ENCODE data around the gene PSG1.
"Not testable (repeated sequence)": the region's sequence is repeated elsewhere in the genome, so short reads cannot be mapped to it uniquely, and the experiment has no call there.

PSG1 gene

DNA sequence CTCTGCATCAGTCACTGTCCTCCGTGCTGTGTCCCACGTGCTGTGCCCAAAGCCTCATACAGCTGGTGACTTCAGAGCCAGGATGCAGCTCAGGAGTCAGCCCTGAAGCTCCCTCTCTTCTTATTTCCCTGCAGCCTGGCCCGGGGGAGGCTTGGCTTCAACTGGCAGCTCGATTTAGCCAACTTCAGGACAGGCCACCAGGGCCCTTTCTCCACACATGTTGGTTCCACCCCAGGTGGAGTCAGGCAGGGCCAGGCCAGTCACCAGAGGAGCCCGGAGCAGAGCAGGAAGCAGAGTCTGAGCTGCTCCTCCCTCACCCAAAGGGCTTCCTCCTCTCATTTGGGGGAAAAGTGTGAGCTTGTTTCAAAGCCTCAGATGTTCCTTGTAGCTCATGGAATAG, 26.6 kb upstream of the PSG1 start:
- not testable (repeated sequence) for H3K4me1 ChIP-seq (ENCODE audit: control insufficient read depth, insufficient read depth, low read length); H3K36me3 ChIP-seq (ENCODE audit: control insufficient read depth, insufficient read depth, low read length); H3K9ac ChIP-seq (ENCODE audit: low read length); H3K27me3 ChIP-seq (ENCODE audit: control insufficient read depth, insufficient read depth, low read length); H3K27ac ChIP-seq (ENCODE audit: low read depth, low read length); H3K4me3 ChIP-seq (ENCODE audit: low read length)

DNA sequence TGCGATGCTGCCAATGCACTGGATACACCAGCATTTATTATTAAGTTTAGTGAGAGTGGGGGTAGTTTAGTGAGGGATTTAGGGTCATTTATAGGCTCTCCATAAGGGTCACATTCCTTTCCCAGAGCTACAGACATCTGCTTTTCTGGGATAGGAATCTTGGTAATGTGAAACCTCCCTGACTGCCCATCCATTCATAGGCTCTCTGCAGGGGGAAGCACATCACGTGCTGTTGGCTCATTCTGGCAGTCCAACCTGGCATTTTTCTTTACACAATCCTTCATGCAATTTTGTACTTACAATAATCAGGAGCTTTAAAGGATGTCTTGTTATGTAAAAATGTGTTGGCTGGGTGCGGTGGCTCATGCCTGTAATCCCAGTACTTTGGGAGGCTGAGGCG, 21.0 kb upstream of the PSG1 start:
- H3K27me3 ChIP-seq (ENCODE audit: control insufficient read depth, insufficient read depth, low read length); H3K27ac ChIP-seq (ENCODE audit: low read depth, low read length); H3K4me3 ChIP-seq (ENCODE audit: low read length): not testable (repeated sequence)

DNA sequence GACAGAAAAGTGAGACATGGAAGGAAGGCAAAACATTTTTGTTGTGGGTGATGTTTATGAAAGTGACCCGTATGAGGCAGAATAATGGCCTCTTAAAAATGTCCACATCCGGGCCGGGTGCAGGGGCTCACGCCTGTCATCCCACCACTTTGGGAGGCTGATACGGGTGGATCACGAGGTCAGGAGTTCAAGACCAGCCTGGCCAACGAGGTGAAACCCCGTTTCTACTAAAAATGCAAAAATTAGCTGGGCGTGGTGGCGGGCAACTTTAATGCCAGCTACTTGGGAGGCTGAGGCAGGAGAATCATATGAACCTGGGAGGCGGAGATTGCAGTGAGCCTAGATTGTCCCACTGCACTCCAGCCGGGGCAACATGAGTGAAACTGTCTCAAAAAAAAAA, 20.2 kb upstream of the PSG1 start:
- not testable (repeated sequence) for H3K9ac ChIP-seq (ENCODE audit: low read length); H3K36me3 ChIP-seq (ENCODE audit: control insufficient read depth, insufficient read depth, low read length); H3K27me3 ChIP-seq (ENCODE audit: control insufficient read depth, insufficient read depth, low read length); H3K4me1 ChIP-seq (ENCODE audit: control insufficient read depth, insufficient read depth, low read length); H3K27ac ChIP-seq (ENCODE audit: low read depth, low read length); H3K4me3 ChIP-seq (ENCODE audit: low read length)

More for the DNA sequence above, 21.0 kb upstream of the PSG1 start:
- not testable (repeated sequence) for H3K4me1 ChIP-seq (ENCODE audit: control insufficient read depth, insufficient read depth, low read length); H3K9ac ChIP-seq (ENCODE audit: low read length); H3K36me3 ChIP-seq (ENCODE audit: control insufficient read depth, insufficient read depth, low read length)

DNA sequence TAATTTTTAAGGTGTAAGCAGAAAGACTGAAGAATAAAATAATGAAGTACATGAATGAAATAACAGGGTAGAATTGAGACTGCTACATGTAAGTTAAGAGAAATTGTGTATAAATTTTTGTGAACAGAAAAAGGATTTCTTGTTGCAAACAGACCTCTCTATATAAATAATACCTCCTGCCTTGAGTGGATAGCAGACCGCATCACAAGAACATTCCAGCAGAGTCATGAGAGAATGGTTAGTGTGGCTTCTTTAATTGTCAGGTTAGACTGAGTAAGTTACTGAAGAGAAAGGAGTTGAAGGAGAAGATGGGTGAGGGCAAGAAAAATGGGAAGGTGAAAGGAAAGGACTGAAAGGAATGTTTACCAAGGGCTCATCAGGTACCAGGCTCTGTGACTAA, 19.6 kb upstream of the PSG1 start:
- not testable (repeated sequence) for H3K36me3 ChIP-seq (ENCODE audit: control insufficient read depth, insufficient read depth, low read length); H3K4me3 ChIP-seq (ENCODE audit: low read length); H3K9ac ChIP-seq (ENCODE audit: low read length); H3K27me3 ChIP-seq (ENCODE audit: control insufficient read depth, insufficient read depth, low read length); H3K4me1 ChIP-seq (ENCODE audit: control insufficient read depth, insufficient read depth, low read length); H3K27ac ChIP-seq (ENCODE audit: low read depth, low read length)

DNA sequence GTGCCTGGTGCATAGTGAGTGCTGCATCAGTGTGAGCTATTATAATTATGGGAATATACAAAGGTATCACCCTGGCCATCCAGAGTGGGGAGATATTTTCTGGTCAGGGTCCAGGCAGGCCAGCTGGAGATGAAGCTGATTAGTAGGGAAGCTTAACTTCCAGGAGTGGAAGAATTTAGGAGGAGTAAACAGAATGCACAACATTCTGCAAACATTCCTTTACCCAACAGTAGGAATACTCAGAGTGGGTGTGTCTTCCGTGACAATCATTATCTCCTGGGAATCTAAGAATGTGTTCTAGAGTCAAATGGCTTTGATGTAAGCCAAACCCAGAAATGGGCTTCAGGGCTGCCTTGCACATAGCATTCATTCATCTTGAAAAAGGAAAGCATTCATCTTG, 19.1 kb upstream of the PSG1 start:
- not testable (repeated sequence) for H3K27me3 ChIP-seq (ENCODE audit: control insufficient read depth, insufficient read depth, low read length); H3K36me3 ChIP-seq (ENCODE audit: control insufficient read depth, insufficient read depth, low read length); H3K4me3 ChIP-seq (ENCODE audit: low read length); H3K9ac ChIP-seq (ENCODE audit: low read length); H3K27ac ChIP-seq (ENCODE audit: low read depth, low read length); H3K4me1 ChIP-seq (ENCODE audit: control insufficient read depth, insufficient read depth, low read length)

DNA sequence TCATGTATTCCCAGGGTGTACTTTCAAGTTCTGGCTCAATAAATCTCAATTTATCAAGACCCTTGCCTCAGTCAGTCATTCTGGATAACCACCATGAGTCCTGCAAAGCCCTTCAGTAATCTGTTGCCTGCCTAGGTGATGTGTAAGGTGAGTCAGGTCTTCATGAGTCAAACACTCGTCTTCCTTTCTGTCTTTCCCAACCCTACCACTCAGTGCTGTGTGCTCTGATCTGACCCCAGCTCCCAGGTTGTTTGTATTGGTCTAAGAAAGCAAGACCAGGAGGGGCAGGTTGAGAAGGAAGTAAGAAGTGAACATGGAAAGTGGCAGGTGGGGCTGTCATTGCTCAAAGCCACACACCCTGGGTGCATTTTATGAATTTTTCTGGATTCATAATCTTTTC, 18.2 kb upstream of the PSG1 start:
- not testable (repeated sequence) for H3K36me3 ChIP-seq (ENCODE audit: control insufficient read depth, insufficient read depth, low read length); H3K27ac ChIP-seq (ENCODE audit: low read depth, low read length); H3K9ac ChIP-seq (ENCODE audit: low read length); H3K4me3 ChIP-seq (ENCODE audit: low read length); H3K4me1 ChIP-seq (ENCODE audit: control insufficient read depth, insufficient read depth, low read length); H3K27me3 ChIP-seq (ENCODE audit: control insufficient read depth, insufficient read depth, low read length)

DNA sequence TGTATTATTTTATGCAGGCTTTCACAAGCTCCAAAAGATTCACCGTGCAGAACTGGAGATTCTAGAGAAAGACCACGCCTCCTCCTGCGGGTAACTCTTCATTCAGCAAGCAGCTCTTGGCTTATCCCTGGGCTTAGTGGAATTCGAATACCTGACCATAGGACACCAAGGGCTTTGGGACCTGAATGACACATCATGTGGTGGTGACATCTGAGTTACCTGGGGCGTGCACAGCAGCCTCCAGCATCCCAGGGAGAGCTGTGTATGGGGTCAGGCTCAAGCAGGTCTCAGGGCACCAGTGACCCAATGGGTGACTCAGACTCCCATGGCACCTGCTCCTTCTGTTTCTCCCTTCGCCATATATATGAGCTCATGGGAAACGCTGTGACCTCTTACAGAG, 10.9 kb upstream of the PSG1 start:
- H3K27ac ChIP-seq (ENCODE audit: low read depth, low read length); H3K36me3 ChIP-seq (ENCODE audit: control insufficient read depth, insufficient read depth, low read length); H3K4me1 ChIP-seq (ENCODE audit: control insufficient read depth, insufficient read depth, low read length); H3K27me3 ChIP-seq (ENCODE audit: control insufficient read depth, insufficient read depth, low read length); H3K9ac ChIP-seq (ENCODE audit: low read length); H3K4me3 ChIP-seq (ENCODE audit: low read length): not testable (repeated sequence)

DNA sequence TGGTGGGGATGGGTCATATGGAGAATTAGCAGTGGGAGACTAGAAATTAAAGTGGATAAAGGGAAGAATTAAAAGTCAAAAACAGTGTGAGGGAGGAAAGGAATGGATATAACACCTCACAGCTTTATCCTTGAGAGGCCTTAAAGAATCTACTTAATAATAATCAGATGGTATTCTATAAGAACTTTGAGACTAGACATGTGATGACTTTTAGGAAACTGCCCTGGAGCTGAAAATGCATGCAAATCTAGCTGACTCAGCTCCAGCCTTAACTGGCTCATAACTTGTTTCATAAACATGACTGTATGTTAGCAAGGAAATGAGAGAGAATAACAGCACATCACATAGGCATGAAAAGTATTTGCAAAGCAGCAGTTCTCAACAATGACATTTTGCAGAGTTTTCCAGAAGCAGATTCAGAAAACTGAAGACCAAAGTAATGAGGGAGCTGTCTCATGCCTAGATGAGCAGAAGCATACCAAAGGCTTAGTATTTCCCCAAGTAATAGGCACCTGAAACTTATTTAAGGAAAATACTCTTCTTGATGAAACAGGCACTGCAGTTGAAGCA, 8.4 kb upstream of the PSG1 start:
- H3K4me1 ChIP-seq (ENCODE audit: control insufficient read depth, insufficient read depth, low read length); H3K27ac ChIP-seq (ENCODE audit: low read depth, low read length); H3K4me3 ChIP-seq (ENCODE audit: low read length); H3K36me3 ChIP-seq (ENCODE audit: control insufficient read depth, insufficient read depth, low read length); H3K27me3 ChIP-seq (ENCODE audit: control insufficient read depth, insufficient read depth, low read length); H3K9ac ChIP-seq (ENCODE audit: low read length): not testable (repeated sequence)

DNA sequence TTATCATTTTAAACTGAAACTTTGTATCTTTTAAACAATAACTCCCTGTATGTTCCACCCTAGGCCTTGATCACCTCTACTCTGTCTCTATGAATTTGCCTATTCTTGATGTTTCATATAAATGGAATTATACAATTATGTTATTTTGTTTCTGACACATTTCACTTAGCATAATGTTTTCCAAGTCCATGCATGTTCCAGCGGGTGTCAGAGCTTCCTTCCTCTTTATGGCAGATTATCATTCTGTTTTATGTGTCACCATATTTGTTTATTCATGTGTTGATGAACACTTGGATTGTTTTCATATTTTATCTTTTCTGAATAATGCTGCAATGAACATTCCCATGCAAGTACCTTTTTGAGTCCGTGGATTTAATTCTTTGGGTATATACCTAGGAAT, 3.2 kb upstream of the PSG1 start:
- not testable (repeated sequence) for H3K4me1 ChIP-seq (ENCODE audit: control insufficient read depth, insufficient read depth, low read length); H3K4me3 ChIP-seq (ENCODE audit: low read length); H3K36me3 ChIP-seq (ENCODE audit: control insufficient read depth, insufficient read depth, low read length); H3K27me3 ChIP-seq (ENCODE audit: control insufficient read depth, insufficient read depth, low read length); H3K27ac ChIP-seq (ENCODE audit: low read depth, low read length); H3K9ac ChIP-seq (ENCODE audit: low read length)

DNA sequence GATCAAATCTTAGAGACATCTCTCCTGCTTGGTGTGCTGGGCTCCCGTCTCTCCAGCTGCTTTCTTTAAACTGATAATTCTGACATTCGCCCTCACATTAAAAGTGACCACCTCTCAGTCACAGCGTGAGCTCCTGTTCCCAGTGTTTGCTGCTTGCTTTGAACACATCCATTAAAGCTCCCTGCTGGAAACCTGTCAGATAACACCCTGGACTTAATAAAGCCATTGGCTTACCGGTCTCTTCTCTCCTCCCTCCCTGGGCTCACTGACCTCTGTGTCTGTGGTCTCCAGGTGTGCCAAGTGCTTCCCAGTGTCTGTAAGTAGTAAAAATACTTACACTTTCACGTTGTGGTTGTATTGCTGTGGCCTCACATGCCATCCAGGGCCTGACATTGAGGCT, 2.5 kb upstream of the PSG1 start:
- not testable (repeated sequence) for H3K4me1 ChIP-seq (ENCODE audit: control insufficient read depth, insufficient read depth, low read length); H3K4me3 ChIP-seq (ENCODE audit: low read length); H3K27ac ChIP-seq (ENCODE audit: low read depth, low read length); H3K27me3 ChIP-seq (ENCODE audit: control insufficient read depth, insufficient read depth, low read length); H3K36me3 ChIP-seq (ENCODE audit: control insufficient read depth, insufficient read depth, low read length); H3K9ac ChIP-seq (ENCODE audit: low read length)

DNA sequence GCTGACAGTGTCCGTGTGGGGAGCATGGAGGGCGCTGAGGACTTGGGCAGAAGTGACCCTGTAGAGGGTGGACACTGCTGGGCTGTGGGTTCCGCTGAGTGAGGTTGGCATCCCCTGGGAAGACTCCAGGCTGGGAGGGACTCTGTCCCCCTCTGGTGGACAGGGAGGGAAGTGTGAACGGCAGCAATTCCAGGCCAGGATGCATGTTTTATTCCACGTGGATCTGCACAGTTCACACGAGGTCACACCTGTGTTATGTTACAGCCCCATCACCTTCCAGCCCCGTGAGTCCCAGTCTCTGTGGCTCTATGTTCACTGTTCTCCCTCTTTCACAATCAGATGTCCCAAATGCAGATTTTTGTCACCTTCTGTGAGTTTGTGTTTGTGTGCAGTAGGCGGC, 1.8 kb upstream of the PSG1 start:
- H3K4me1 ChIP-seq (ENCODE audit: control insufficient read depth, insufficient read depth, low read length); H3K36me3 ChIP-seq (ENCODE audit: control insufficient read depth, insufficient read depth, low read length); H3K9ac ChIP-seq (ENCODE audit: low read length); H3K27ac ChIP-seq (ENCODE audit: low read depth, low read length); H3K27me3 ChIP-seq (ENCODE audit: control insufficient read depth, insufficient read depth, low read length); H3K4me3 ChIP-seq (ENCODE audit: low read length): not testable (repeated sequence)

DNA sequence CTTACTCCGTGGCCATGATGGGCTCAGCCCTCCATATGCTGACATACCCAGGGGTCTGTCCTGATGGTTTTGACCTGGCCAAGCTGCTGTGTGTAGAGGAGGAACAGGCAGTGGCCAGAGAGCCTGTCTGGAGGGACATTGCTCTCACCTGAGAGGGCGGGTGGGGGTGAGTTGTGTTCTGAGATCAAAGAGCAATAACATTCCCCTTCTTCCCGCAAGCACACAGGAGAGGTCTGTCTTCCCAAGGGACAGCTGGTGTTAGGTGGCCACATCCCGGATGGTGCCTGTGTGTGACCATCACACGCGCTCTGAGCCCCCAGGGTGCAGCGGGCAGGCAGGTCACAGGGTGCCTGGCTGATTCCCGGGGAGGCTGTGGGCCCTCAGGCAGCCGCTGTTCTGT, 1.1 kb upstream of the PSG1 start:
- not testable (repeated sequence) for H3K36me3 ChIP-seq (ENCODE audit: control insufficient read depth, insufficient read depth, low read length); H3K4me1 ChIP-seq (ENCODE audit: control insufficient read depth, insufficient read depth, low read length); H3K27ac ChIP-seq (ENCODE audit: low read depth, low read length); H3K4me3 ChIP-seq (ENCODE audit: low read length); H3K9ac ChIP-seq (ENCODE audit: low read length); H3K27me3 ChIP-seq (ENCODE audit: control insufficient read depth, insufficient read depth, low read length)

DNA sequence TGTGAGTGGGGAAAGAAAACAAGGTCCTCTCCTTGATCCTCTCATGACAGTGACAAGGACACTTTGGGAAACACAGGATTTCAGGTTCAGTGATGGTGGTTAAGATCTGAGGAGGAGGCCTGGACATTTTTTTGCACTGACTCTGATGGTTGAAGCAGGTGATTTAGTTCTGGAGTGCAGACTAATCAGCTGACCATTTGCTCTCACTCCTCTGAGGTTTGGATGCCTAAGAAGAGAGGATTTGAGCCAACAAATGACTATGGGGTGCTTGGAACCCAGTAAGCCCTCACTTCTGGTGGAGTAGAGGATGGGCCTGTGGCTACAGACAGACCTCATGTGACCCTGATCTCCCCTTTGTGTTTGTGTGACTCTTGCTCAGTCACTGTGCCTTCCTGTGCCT, 2.9 kb downstream of the PSG1 start:
- not testable (repeated sequence) for H3K4me1 ChIP-seq (ENCODE audit: control insufficient read depth, insufficient read depth, low read length); H3K9ac ChIP-seq (ENCODE audit: low read length); H3K4me3 ChIP-seq (ENCODE audit: low read length); H3K27me3 ChIP-seq (ENCODE audit: control insufficient read depth, insufficient read depth, low read length); H3K27ac ChIP-seq (ENCODE audit: low read depth, low read length); H3K36me3 ChIP-seq (ENCODE audit: control insufficient read depth, insufficient read depth, low read length)

DNA sequence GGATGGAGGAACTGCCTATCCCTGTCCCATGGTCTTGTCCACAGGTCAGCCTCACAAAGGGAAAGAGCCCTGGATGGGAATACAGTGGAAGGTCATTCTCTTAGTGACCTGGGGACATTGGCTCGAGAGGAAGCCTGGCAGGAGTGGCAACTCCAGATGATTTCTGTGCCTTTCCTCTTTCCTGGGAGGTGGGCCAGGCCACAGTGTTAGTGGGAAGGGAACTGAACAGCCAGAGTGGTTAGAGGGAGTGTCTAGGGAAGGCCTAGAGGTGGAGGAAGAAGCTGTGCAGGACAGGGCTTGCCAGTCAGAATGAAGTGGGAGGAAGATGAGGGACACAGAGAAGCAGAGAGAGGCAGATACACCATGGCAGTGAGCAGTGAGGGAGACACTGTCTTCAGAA, 3.6 kb downstream of the PSG1 start:
- H3K27me3 ChIP-seq (ENCODE audit: control insufficient read depth, insufficient read depth, low read length); H3K4me1 ChIP-seq (ENCODE audit: control insufficient read depth, insufficient read depth, low read length); H3K4me3 ChIP-seq (ENCODE audit: low read length); H3K27ac ChIP-seq (ENCODE audit: low read depth, low read length); H3K9ac ChIP-seq (ENCODE audit: low read length); H3K36me3 ChIP-seq (ENCODE audit: control insufficient read depth, insufficient read depth, low read length): not testable (repeated sequence)
